Activated B cell treated with CpG ODN at 0.5 μM for 24 hours (primary cell): ENCODE measurements around the gene COL23A1. TPM values are rescaled to one million over a fixed set of nuclear protein-coding genes. Genes with fewer than 3 reads are reported as not detected.

Source experiments
- ATAC-seq: fragments of 200-7000 bp; cut with Tn5 transposase; one replicate; pipeline ENCODE4 v1.10.0; 2021; ENCODE audit warnings: low read depth, mild to moderate bottlenecking, moderate library complexity
- CTCF ChIA-PET: fragments of 350-600 bp; sonication (Branson Sonifier 250); formaldehyde crosslinking; loops from one replicate; lab custom pipeline; 2021; ENCODE audit warnings: antibody characterized with exemption; lab: Charles Lee
- POLR2A ChIA-PET: fragments of 350-600 bp; sonication (Branson Sonifier 250); formaldehyde crosslinking; loops from one replicate; lab custom pipeline; 2021; ENCODE audit warnings: antibody characterized with exemption; lab: Charles Lee
- DNase-seq: peaks from one replicate; pipeline ENCODE4 v3.0.0; 2022
- H3K27ac Mint-ChIP-seq: one replicate; pipeline ENCODE4 v1.8.0; 2020; ENCODE audit warnings: mixed read lengths
- H3K27me3 Mint-ChIP-seq: one replicate; pipeline ENCODE4 v1.8.0; 2021; ENCODE audit warnings: mixed read lengths
- H3K36me3 Mint-ChIP-seq: one replicate; pipeline ENCODE4 v1.8.0; 2021; ENCODE audit warnings: low read depth, mixed read lengths
- H3K4me1 Mint-ChIP-seq: one replicate; pipeline ENCODE4 v1.8.0; 2021; ENCODE audit warnings: mixed read lengths
- H3K4me3 Mint-ChIP-seq: one replicate; pipeline ENCODE4 v1.8.0; 2020; ENCODE audit warnings: mild to moderate bottlenecking, mixed read lengths
- H3K9me3 Mint-ChIP-seq: one replicate; pipeline ENCODE4 v1.8.0; 2020; ENCODE audit warnings: mixed read lengths
- intact Hi-C: fragments of 100-400 bp; cut with micrococcal nuclease; formaldehyde crosslinking; loops from one replicate; pipeline ENCODE4 v1.15.1; 2024
- total RNA-seq: library from RNA; stranded (reverse); gene quantifications from 2 replicates; pipeline ENCODE4 v1.2.3, GENCODE V29; 2022
- TF ChIP-seq, protein P1 (sequence below): fragments of 200-600 bp; IDR thresholded peaks from one replicate; pipeline ENCODE4 v1.8.0; 2022; ENCODE audit warnings: antibody characterized with exemption, mild to moderate bottlenecking

The COL23A1 gene
- total RNA-seq, 1 donor from 2014 or later = not detected

DNA sequence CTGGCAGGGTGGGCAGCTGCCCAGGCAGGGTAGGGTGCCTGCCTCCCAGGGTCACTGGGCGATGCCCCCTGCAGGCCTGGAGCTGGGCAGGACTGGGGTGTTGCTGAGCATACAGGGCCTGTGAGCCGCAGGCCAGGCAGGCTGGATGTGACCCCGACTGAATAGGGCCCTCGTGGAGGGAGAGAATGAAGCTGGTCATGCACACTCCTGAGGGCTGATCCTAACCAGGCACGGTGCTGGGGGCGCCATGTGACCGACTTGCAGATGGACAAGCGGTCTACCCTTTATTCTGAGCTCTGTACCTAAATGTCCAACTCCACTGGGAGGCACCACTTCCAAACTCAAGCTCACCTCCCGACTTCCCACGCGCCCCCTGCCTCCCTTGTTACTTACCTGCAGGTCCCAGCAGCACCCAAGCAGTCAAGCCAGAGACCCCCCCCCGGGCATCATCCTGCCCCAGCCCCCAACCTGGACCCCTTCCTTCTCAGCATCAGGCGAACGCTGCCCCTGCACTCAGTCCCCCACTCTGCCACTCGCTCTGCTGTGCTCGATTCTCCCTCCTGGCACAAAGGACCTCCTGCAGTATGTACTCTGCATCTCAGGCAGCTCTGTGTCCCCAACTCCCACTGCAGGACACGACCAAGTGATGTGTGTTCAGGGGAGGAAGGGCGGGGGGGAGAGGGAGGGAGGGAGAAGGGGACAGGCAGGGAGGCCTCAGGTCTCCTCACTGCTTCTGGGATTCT is 280.8 kb downstream of the COL23A1 start:
- ChIA-PET CTCF (no interaction called here), POLR2A (no interaction called here)
- no peak for DNase-seq
- H3K9me3 Mint-ChIP-seq = no peaks in the 10 kb centered on the region
- intact Hi-C loops = no loop called here
- TF ChIP-seq, protein P1, sequence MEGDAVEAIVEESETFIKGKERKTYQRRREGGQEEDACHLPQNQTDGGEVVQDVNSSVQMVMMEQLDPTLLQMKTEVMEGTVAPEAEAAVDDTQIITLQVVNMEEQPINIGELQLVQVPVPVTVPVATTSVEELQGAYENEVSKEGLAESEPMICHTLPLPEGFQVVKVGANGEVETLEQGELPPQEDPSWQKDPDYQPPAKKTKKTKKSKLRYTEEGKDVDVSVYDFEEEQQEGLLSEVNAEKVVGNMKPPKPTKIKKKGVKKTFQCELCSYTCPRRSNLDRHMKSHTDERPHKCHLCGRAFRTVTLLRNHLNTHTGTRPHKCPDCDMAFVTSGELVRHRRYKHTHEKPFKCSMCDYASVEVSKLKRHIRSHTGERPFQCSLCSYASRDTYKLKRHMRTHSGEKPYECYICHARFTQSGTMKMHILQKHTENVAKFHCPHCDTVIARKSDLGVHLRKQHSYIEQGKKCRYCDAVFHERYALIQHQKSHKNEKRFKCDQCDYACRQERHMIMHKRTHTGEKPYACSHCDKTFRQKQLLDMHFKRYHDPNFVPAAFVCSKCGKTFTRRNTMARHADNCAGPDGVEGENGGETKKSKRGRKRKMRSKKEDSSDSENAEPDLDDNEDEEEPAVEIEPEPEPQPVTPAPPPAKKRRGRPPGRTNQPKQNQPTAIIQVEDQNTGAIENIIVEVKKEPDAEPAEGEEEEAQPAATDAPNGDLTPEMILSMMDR = no peak
- H3K27me3 Mint-ChIP-seq = peaks cover 3% of the 10 kb centered on the region
- H3K4me1 Mint-ChIP-seq = no peaks in the 10 kb centered on the region
- H3K4me3 Mint-ChIP-seq = no peak overlapping the region
- ATAC-seq = no peak
- H3K36me3 Mint-ChIP-seq = no peaks in the 10 kb centered on the region
- no peak overlapping the region for H3K27ac Mint-ChIP-seq

DNA sequence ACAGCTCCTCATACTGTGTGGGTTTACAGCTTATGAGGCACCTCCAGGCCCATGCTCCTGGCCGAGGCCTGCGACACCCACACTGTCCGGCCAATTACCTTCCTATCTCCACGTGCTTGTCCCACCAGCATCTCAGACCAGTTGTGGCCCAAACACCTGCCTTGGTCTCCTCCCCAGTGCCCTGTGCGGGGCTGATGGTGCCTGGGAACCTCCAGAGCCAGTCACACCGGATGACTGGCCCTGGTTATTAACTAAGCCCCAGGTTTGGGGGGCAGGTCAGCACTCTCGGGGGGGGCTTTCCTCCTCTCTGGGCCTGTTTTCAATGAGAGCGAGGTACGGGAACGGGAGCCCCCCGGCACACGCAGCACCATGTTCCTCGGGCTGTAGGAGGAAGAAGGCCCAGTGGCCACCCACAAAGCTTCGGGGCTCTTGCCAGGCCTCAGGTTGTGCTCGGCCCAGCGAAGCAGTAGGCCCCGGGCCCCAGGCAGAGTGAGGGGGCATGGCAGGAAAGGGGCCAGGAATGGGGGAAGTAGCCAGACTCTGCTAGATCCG is 281.6 kb downstream of the COL23A1 start:
- no peaks in the 10 kb centered on the region for H3K4me1 Mint-ChIP-seq
- CTCF ChIA-PET = no interaction called here
- POLR2A ChIA-PET = no interaction called here
- ATAC-seq = no peak
- peaks cover under 1% of the 10 kb centered on the region for H3K27me3 Mint-ChIP-seq
- no peaks in the 10 kb centered on the region for H3K36me3 Mint-ChIP-seq
- intact Hi-C loops = no loop called here
- H3K9me3 Mint-ChIP-seq = no peaks in the 10 kb centered on the region
- TF ChIP-seq, protein P1 = no peak
- no peak for DNase-seq
- no peak overlapping the region for H3K4me3 Mint-ChIP-seq
- no peak overlapping the region for H3K27ac Mint-ChIP-seq

DNA sequence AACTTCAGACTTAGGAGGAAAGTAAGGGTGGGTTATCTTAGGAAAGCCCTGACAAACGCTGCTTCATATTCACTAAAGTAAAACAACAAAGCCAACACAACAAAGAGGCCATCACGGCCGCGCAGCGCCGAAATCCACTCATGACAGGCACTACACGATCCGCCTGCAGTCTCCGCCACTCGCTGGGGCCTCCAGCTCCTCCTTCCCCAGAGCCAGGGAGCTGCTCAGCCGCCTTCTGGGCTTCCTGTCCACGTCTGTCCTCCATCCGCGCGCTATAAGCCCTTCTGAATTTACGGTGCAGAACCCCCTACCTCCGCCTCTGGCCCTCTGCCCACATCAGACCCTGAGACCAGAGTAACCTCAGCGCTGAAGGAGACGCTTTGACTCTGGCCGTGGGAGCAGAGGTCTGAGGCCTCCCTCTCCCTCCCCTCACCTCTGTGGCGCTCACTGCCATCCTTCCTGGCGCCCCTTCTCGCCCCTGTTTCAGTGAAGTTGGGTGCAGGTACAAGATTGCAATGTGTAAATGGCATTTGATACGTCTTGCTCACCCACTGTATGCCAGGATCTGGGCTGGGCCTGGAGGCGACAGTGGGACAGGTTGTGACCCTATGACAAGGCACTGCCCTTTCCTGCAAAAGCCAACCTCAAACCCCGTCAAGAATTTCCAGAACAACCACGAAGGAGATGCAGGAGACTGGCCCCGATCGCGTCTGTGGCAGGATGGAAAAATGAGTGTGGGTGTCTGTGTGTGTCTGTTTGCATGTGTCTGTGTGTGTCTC is 282.7 kb downstream of the COL23A1 start:
- Mint-ChIP-seq H3K27ac (no peak overlapping the region), H3K4me3 (no peak overlapping the region), H3K27me3 (no peaks in the 10 kb centered on the region), H3K36me3 (no peaks in the 10 kb centered on the region), H3K4me1 (no peaks in the 10 kb centered on the region), H3K9me3 (no peaks in the 10 kb centered on the region)
- ChIA-PET CTCF (no interaction called here), POLR2A (no interaction called here)
- TF ChIP-seq, protein P1 = no peak
- intact Hi-C loops = no loop called here
- ATAC-seq (no peak), DNase-seq (no peak)

DNA sequence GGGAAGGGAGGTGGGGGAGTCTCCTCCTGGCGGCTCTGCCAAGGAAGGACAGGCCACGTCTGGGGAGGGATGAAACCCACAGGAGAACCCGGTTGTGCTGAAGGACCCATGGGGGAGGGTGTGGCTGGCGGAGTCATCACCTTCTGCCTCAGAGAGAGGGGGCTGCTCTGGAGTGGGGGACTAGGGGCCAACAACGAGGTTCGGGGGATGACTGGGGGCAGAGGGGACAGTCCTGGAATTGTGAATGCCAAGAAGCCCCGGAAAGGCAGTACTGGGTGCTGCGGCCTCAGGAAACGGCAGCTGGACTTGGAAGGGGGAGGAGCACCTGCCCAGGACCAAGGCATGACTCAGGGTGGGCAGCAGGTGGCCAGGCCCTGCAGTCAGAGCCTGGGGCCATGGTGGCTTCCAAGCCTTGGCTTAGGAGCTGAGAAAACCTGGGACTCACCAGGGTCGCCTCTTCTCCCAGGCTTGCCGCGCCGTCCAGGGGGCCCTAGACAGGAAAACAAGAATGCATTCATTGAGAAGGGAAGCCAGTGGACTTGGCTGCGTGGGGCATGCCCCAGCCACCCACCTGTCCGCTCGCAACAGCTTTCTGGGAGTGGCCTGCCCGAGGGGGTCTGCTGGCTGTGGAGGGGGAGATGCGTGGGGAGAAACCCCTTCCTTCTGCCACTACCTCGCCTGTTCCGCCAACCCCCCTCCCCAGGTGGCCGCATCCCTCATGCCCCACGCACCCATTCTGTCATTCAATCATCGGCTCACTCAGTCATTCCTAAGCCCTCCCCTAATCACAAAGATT is 283.6 kb downstream of the COL23A1 start:
- ATAC-seq (no peak), DNase-seq (no peak)
- TF ChIP-seq, protein P1 = no peak
- Mint-ChIP-seq H3K4me3 (no peak overlapping the region), H3K4me1 (no peaks in the 10 kb centered on the region), H3K27ac (no peak overlapping the region), H3K36me3 (no peaks in the 10 kb centered on the region), H3K9me3 (no peaks in the 10 kb centered on the region), H3K27me3 (no peaks in the 10 kb centered on the region)
- intact Hi-C loops = no loop called here
- POLR2A ChIA-PET = no interaction called here
- CTCF ChIA-PET = no interaction called here
